Kasumi-1 (cell line): Measurements from ENCODE around the gene FAM184A.
"Not testable (repeated sequence)": the region's sequence is repeated elsewhere in the genome, so short reads cannot be mapped to it uniquely, and the experiment has no call there.

Experiments used
- DNase-seq, 2 experiments: peaks; one replicate each; lab custom pipeline; 2025; lab: John Stamatoyannopoulos, UW

FAM184A gene

DNA sequence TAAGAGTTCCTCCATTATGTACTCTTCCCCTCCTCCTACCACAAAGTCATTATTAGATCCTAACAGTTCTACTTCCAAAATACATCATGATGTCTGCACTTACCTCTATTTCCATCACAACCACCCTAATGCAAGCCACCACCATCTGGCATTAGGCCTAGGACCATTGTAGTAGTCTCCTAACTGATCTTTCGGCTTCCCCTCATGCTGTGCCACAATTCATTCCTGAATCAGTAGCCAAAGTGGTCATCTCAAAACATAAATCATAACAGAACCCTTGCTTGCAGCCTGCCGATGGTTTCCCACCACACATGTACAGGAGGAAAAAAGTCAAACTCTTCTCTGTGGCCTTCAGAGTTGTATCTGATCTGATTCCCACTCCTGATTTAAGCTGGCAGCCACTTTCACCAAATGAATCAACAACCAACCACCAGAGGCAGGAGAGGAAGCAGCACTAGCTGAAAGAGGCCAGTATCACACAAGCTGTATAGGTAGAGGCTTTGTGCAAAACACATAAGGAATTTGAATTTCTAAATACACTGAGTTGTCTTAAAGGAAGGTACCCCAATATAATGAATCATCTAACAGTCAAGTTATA is 26.1 kb downstream of the FAM184A start:
- DNase-seq, result no peak

DNA sequence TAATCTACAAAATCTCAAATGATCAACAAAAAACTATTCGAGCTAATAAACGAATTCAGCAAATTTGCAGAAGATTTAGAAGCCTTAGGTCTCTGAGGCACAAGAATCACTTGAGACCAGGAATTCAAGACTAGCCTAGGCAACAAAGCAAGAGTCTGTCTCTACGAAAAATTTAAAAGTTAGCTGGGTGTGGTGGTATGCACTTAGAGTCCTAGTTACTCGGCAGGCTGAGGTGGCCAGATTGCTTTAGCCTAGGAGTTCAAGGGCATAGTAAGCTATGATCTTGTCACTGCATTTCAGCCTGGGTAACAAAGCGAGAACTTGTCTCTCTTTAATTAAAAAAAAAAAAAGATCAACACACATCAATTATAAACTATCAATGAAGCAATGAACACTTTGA is 34.2 kb downstream of the FAM184A start:
- no peak for DNase-seq

DNA sequence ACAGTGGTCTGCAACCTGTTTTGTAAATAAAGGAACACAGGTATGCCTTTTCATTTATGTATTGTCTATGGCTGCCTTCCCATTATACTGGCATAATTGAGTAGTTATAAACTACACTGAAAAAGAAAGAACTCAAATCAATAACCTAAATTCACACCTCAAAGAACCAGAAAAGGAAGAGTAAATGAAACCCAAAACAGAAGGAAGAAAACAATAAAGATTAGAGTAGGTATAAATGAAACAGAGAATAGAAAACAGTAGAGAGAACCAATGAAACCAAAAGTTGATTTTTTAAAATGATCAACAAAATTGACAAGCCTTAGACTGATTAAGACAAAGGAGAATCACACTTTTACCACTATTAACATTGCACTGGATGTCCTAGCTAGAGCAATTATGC is 34.7 kb downstream of the FAM184A start:
- no peak for DNase-seq

DNA sequence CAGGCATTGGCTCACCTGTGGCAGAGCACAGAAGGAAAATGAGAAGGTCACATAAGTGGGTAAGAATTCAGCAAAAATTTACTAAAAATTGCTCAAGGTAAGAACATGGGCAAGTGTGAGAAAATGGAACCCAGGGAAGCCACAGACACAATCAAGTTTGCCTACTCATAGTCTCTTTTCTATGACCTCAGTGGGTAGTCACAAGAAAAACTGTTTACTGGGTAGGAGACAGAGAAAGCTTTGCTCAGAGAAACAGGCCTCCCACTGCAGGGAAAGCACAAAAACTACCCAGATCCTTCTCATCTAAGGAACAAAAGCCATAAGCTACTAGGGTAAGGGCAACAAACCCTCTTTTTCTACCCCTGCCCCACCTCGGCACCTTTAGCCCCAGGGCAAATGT is 35.2 kb downstream of the FAM184A start:
- DNase-seq, result no peak

DNA sequence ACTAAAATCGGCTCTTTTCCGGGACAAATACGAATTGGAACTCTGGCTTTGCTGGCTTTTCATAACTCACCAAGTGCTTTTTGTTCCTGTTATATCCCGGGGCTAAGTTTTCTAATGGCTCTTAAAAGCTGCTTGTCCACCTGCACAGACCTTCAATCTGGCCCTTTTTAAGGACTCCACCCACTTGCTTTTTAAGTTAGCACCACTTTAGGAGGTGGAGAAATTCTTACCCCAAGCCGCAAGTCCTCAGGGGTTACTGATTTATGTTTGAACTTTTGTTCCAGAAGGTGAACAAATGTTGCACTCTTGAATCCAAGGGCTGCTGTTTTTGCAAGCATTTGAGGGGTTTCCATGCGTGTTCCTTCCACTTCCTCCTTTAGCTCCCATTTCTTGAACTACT is 37.8 kb downstream of the FAM184A start:
- DNase-seq, result no peak

DNA sequence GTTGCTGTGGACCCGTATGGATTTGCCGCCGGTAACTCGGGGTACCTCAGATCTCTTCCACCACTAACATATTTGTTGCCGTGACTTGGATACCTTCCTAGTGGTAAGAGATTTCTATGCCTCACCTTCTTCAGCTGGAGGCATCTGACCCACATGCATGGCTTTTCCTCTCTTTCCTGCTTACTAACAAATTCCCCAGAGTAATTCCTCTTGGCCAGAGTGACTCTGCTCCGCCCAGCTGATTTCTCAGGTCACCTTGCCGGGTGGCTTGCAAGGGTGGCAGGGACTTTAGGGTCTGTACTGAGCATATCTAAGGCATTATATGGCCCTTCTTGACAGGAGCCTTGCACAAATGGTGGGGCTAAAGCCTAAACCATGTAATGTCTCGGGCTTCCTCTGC is 38.2 kb downstream of the FAM184A start:
- no peak for DNase-seq

DNA sequence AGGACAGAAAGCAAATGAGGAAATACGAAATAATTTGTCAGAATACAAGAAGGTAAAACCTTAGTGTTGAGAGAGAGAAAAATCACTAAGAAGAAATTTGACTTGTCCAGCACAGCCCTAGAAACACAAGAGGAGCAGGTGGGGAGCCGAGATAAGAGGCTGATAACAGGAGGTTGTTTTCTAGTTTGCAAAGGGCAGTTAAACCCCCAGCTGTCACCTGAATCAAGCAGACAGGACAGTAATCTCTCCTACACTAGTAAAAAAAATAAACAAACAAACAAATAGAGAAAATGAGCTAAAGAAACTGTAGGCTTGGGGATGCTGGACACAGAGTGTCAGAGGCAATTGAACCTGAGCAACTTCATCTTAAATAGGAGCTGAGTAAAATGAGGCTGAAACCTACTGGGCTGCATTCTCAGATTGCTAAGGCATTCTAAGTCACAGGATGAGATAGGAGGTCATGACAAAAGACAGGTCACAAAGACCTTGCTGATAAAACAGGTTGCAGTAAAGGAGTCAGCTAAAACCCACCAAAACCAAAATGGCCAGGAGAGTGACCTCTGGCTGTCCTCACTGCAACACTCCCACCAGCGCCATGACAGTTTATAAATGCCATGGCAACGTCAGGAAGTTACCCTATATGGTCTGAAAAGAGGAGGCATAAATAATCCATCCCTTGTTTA is 40.4 kb downstream of the FAM184A start:
- DNase-seq, result no peak

DNA sequence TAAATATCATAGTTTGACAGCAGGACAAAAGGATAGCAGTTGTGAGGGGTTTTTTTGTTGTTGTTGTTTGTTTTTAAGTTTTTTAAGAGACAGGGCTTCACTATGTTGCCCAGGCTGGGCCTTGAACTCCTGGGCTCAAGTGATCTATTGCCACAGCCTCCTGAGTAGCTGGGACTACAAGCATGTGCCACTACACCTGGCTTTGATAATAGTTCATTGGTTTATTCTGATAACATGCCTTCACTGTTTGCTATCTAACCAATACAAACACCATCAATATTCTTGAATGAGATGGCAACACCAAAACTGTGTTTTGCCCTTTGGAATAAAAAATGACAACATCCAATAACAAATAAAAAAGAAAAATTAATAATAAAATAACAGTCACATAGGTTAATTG is 41.2 kb downstream of the FAM184A start:
- no peak for DNase-seq

DNA sequence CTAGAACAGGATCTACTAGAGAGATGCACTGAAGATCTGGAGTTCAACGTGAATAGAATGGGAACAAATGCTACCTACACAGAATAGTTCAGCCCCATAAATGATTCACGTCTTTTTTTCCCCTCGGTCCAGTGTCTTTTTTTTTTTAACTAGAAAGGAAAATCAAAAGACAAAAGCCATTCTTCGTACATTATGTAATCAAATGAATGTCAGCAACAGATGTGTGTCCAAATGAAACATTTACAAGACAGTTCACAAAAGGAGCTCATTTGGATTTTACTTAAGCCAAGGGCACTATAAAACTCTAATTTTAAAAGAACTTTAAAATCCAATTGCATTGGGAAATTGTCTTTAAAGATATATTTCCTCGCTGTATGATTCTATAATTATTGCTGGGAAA is 42.4 kb downstream of the FAM184A start:
- no peak for DNase-seq

DNA sequence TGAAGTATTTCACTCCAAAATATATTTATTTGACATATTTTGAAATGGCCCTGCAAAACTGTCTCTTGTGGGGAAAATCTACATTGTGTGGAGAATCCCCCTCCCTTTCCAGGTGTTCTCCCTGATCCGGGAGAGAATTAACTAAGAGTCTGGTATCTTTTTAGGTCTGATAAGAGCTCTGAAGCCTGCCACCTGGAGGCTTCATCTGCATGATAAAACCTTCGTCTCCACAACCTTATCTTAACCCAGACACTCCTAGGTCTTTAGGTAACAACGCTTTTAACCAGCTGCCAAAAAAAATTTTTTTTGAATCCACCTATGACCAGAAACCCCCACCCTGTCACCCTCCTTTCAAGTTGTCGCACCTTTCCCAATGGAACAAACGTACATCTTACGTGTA is 43.0 kb downstream of the FAM184A start:
- DNase-seq, result no peak

DNA sequence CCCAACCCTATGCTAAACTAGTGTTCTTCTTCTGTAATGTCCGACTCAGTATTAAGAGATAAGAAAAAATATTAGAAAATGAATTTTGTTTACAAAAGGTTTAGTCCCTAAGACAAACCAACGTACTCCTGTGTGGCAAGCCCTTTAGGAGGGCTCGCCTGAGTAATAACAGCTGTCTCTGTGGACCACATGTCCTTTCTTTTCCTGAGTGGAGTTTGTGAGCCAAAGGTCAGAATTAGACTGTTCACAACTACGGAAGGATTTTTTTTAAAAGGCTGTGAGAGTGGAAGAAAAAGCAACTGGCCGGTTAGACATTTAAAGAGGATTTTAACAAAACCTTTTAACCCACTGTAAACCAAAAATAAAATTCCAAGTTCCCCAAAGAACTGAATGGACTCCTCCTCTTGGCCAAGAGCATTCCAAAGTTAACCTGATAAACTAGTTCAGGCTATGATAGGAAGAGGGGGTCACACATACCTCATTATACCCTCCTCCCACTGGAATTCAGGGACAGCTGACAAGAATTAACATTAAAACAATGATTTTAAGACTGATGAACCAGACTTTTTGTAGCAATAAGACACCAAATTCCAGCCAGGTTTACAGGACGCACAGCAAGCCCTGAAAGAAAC is 43.5 kb downstream of the FAM184A start:
- DNase-seq, result no peak

DNA sequence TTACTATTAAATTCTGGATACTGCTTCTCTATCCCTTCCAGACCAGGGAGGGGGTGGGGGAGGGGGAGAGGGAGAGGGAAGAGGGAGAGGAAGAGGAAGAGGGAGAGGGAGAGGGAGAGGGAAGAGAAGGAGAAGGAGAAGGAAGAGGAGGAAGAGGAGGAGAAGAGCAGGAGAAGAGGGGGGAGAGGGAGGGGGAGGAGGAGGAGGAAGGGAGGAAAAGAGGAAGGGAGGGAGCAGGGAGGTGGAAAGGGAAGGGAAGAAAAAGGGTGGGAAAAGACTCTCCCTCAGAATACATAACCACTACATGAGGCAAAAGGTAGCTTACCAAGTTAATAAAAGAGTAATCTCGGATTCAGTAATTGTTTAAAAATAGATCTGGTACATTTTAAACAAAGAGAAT is 46.0 kb downstream of the FAM184A start:
- no peak for DNase-seq

DNA sequence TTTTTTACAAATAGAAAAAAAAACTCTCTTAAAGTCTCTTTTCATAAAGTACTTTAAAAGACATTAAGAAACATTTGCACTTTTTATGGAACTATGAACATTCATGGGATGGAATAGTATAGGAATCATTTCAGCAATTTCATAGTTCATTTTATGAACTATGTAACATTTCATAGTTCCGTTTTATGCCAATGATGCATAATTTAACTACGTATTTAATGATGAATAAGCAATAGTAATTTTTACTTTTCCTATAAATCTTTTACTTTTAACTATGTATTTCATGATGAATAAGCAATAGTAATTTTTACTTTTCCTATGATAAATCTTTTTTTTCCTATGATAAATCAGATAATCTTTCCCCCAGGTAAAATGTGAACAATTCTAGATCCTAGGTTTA is 47.7 kb downstream of the FAM184A start:
- DNase-seq, result no peak

DNA sequence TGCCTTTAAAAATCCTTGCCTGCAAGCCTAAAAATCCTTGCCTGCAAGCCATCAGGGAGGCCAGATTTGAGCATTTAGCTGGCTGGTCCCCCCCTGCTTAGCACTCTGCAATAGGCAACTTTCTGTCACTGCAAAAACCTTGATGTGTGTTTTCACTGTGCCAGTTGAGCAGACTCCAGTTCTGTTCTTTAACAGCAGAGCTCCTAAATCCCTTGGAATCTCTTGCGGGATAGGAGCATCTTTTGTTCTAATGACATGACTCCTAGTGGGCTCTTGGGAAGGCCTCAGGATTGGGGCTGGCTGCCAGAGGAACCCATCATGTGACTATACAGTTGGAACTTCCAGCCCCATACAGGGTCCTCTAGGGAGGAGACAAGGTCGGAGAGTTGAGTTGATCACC is 50.4 kb downstream of the FAM184A start:
- DNase-seq, result no peak

DNA sequence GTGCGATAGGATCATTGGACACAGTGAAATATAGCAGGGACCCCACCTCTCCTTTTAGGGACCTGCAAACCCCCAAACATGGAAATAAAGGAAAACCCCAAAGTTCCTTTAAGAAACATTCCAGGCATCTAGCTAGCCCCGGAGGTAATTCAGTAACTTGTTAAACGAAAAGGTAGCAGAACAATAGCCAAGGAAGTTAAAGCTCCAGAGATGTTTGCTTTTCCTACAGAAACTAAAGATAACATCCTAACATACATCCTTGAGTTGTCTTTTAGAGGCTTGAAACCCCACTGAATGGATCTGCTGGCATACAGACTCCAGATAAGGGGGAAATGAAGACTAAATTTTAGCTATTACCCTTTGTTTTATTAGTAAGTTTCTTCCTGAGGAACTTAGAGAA is 51.0 kb downstream of the FAM184A start:
- DNase-seq, result no peak

DNA sequence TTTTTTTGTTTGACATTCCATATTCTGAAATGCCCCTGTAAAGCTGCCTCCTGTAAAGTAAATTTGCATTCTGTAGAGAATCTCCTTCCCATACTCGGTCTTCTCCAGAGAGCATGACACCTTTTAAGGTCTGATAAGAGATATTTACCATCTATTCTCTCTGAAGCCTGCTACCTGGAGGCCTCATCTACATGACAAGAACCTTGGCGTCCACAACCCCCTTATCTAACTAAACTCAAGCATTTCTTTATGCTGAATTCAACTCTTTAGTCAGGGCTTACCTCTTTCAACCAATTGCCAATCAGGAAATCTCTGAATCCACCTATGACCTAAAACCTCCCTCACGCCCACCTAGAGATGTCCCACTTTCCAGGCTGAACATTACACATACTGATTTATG is 51.6 kb downstream of the FAM184A start:
- no peak for DNase-seq

DNA sequence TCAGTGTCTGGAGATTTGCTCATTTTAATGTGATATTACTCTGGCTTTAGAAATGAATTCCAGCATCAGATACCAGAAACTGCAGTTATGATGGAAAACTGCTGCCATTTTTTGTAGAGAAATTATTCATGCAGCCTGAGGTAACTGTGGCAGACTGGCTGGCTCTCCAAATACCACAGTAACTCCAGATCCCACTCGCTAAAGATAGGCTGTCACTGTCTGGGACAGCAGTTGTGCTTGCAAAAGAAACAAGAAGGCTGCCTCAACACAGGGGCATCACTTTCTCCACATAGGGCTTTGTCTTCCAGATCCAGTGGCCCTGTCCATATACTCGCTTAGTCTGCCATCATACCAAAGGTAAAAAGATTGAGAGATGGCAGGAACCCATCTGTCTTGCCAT is 52.7 kb downstream of the FAM184A start:
- DNase-seq, result no peak

DNA sequence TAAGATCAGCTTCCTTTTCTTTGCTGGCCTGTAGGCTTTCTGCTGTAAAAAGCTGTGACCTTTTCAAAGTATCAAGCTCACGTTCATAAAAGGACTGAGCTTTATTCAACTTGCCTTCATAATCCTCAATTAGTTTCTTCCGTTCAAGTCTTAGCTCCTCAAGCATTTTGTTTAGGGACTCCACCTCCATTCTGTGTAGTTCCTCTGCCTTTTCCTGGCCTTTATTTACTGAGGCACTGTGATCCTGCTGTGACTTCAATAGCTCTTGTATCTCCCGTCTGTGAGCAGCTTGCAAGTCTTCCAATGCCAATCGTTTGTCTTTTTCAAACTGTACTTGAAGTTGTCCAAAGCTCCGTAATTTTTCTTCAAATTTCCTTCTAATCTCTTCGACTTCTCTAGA is 54.4 kb downstream of the FAM184A start:
- DNase-seq, result no peak

DNA sequence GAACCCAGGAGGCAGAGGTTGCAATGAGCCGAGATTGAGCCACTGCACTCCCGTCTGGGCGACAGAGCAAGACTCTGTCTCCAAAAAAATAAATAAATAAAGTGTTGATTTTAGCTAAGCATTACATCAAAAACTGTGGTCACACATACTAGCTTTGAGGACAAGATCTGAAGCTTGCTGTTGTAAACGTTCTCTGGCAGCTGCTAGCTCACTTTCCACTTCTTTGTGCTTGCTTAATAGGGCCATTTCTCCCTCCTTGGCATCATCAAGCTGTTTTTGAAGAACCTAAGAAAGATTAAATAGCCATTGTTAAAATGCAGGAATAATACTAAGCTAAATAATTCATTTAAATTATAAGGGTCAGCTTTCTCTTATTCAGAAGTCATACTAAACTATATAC is 55.7 kb downstream of the FAM184A start:
- DNase-seq, result no peak

DNA sequence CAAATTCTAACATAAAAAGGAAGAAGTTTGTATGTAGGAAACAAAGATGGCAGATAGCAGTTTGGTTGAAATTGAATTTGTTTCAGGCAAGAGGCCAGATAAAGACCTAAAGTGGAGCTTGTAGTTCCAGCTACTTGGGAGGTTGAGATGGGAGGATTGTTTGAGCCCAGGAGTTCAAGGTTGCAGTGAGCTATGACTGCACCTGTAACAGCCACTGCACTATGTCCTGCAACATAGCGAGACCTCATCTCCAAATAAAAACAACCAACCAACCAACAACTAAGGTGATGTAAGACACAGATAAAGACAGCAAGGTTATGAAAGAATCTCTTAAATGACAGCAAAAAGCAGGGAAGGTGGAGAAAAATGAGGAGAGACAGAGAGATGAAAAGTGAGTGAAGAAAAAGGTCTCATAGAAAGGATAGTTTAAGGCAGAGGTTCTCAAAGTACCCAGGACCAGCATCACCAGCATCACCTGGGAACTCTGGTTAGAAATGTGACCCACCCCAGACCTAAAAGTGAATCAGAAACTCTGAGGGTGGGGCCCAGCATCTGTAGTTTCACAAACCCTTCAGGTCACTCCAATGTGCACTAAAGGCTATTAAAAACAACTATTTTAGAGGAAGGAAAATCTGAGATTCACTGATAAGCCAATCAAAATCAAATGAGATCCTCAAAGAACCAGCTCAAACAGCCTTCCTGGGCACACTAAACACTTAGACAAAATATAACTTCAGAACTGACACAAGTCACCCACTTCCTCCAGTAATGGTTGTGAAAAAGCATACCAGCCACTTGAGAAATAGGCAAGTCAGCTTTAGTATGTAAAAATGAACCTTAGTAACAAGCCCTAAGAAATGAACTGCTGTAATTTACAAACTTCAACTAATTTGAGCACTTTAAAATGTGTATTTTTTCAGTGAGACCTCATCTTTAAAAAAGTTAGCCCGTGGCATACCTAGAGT is 57.6 kb downstream of the FAM184A start:
- DNase-seq, result no peak

DNA sequence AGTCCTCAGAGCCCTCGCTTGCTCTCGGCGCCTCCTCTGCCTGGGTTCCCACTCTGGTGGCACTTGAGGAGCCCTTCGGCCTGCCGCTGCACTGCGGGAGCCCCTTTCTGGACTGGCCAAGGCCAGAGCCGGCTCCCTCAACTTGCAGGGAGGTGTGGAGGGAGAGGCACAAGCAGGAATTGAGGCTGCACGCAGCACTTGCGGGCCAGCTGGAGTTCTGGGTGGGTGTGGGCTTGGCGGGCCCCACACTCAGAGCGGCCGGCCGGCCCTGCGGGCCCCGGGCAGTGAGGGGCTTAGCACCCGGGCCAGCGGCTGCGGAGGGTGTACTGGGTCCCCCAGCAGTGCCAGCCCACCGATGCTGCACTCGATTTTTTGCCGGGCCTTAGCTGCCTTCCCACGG is 63.3 kb downstream of the FAM184A start:
- not testable (repeated sequence) for DNase-seq

DNA sequence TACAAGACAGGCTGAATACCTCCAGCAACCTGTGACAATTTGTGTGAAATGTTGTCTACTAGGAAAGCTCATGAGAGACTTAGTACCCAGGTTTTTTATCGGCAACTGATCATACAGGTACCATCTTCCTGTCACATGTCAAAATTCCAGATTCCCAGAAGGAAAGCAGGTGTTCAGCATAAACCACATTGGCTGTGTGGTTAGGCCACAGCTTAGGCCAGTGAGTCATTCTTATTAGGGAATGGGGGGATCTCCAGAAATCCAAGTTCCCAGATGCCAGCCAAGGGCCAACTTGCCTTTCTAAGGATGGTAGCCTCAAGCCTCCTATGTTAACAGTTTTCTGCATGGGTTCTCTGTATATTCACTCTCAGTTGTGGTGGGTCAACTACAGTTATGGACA is 65.9 kb downstream of the FAM184A start:
- no peak for DNase-seq

DNA sequence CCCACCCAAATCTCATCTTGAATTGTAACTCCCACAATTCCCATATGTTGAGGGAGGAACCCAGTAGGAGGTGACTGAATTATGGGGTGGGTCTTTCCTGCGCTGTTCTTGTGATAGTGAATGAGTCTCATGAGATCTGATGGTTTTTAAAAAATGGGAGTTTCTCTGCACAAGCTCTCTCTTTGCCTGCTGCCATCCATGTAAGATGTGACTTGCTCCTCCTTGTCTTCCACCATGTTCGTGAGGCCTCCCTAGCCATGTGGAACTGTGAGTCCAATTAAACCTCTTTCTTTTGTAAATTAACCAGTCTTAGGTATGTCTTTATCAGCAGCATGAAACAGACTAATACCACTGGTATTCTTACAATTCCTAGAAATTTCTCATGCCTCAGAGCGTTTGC is 69.2 kb downstream of the FAM184A start:
- DNase-seq, result not testable (repeated sequence)
